Activated CD8-positive, alpha-beta memory T cell treated with anti-CD3 and anti-CD28 coated beads for 36 hours (primary cell): ENCODE results near the gene EPB41L2. TPM values are rescaled to one million over a fixed set of nuclear protein-coding genes. Genes with fewer than 3 reads are reported as not detected.
"Not testable (repeated sequence)": the region's sequence is repeated elsewhere in the genome, so short reads cannot be mapped to it uniquely, and the experiment has no call there.

Experiments used
- CTCF ChIA-PET: fragments of 350-600 bp; sonication (Branson Sonifier 250); formaldehyde crosslinking; loops from one replicate; lab custom pipeline; 2021; ENCODE audit warnings: antibody characterized with exemption; lab: Charles Lee
- POLR2A ChIA-PET: fragments of 350-600 bp; sonication (Branson Sonifier 250); formaldehyde crosslinking; loops from one replicate; lab custom pipeline; 2021; ENCODE audit warnings: antibody characterized with exemption; lab: Charles Lee
- total RNA-seq, 2 experiments: library from RNA; stranded (reverse); gene quantifications; one replicate each; pipeline ENCODE4 v1.2.3, GENCODE V29; 2021

The EPB41L2 gene
- total RNA-seq, 2 experiments from 2014 or later = 34.3 to 40.4 TPM

- ChIA-PET CTCF (interaction anchor here (0.6 to 0.9 kb wide), 2 partner anchors 23 to 37 kb away, joined by 3 to 4 read pairs; no protein-coding TSS in a partner anchor), POLR2A (no interaction called here)
Observed at GRCh38 chr6:130935978-130936377, 127.1 kb downstream of the EPB41L2 start.

DNA sequence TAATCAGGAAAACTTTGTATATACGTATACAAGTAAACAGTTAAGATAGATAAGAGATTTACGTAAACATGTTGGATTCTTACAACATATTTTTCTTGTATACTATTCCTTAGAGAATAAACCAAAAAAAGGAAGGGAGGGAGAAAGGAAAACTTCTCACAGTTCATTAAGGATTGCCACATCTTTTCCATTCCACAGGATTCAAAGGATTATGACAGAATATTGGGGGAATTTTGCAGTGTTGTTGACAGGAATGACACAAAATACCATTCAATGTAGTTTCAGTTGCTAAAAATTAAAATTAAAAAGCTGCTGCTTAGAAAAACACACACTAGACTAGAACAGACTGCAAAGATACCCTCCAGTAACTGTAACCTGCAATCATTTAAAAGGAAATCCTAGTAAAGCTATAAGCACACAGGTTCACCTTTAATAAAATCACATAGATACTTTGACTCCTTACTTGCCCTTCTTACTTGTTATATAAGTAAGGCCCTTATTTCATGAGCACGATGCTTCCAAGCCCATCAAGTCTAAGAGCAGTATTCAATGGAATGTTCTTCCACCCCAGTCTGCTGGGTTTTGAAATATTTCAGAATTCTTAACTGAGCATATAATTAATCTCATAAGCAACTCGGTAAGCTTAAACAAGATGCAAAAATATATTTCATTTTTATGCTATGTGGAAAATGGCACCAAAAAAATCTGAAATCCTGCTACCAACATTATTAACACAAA, 128.0 kb downstream of the EPB41L2 start:
- ChIA-PET POLR2A (no interaction called here), CTCF (interaction anchor here (0.9 kb wide), 1 partner anchor 22 kb away, joined by 3 read pairs; no protein-coding TSS in a partner anchor)

GRCh38 chr6:130933712-130934200, 129.3 kb downstream of the EPB41L2 start:
- CTCF ChIA-PET = no interaction called here

GRCh38 chr6:130932921-130933320, 130.1 kb downstream of the EPB41L2 start:
- ChIA-PET CTCF (no interaction called here), POLR2A (no interaction called here)

More at GRCh38 chr6:130933712-130934200, 129.3 kb downstream of the EPB41L2 start:
- POLR2A ChIA-PET = no interaction called here

GRCh38 chr6:130932438-130932837, 130.6 kb downstream of the EPB41L2 start:
- ChIA-PET POLR2A (no interaction called here), CTCF (no interaction called here)

DNA sequence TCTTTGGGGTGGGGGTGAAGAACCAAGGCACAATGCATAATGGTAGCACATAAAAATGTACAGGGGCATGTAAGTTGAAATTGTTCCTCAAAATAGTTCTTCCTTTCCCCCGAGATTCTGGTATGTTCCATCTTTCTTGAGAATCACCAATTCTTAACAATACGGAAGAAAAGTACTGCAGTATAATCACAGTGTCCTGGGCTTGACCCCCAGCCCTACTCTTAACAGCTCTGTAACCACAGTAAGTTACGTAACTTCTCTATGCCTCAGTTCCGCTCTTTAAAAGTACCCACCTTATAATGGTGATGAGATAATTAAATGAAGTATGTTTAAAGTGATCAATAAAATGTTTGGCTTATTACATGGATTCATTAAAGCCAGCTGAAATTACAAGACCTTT, 131.4 kb downstream of the EPB41L2 start:
- ChIA-PET CTCF (no interaction called here), POLR2A (no interaction called here)

DNA sequence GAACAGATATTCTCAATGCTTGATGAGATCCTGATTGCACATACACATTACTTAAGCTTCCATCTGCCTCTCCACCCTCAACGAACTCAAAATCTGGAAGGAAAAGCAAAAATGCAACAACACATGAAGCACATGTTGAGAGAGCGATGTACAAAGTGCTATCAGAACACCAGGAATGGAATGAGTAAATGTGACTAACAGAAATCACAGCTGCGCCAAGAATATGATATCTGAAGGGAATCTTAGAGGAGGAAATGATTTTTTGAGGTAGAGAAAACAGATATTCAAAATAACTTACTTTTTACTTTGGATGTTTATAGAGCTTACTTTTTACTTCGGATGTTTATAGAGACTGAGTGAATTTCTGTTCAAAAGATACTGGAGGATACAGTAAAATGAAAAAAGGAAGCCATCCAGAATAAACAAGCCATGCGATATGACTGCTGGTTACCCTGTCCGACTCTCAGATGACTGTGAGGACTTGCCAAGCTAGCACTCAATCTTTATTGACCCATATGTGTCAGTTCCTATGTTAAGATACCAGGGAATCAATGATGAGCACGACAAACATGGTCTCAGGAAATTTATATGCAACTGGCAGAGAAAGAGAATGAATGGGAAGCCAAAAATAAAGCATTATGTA, 133.9 kb downstream of the EPB41L2 start:
- ChIA-PET POLR2A (interaction anchor here (0.6 kb wide), 1 partner anchor 173 kb away, joined by 3 read pairs; no protein-coding TSS in a partner anchor), CTCF (no interaction called here)

GRCh38 chr6:130928158-130928912, 134.7 kb downstream of the EPB41L2 start:
- POLR2A ChIA-PET = no interaction called here
- CTCF ChIA-PET = no interaction called here

DNA sequence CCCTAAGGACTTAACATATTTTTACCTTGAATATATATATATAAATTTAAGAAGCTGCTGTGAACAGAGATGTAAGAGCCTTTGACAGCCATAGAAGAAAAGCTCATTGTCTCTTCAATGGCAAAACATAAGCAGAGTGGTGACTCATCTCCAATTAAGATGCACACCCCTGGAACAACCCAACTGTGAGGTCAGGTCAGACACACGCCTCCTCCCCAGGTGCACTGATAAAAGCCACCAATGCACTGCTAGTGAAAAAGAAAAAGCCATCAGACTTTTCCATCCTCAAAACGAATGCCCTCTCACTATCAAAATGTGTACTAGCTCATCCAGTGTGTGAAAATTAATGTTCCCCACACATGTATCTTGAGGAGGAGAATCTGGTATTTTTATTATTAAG, 135.7 kb downstream of the EPB41L2 start:
- POLR2A ChIA-PET = no interaction called here
- CTCF ChIA-PET = no interaction called here

GRCh38 chr6:130923350-130923749, 139.7 kb downstream of the EPB41L2 start:
- ChIA-PET POLR2A (no interaction called here), CTCF (no interaction called here)

- ChIA-PET CTCF (no interaction called here), POLR2A (no interaction called here)
Observed at GRCh38 chr6:130922922-130923321, 140.1 kb downstream of the EPB41L2 start.

DNA sequence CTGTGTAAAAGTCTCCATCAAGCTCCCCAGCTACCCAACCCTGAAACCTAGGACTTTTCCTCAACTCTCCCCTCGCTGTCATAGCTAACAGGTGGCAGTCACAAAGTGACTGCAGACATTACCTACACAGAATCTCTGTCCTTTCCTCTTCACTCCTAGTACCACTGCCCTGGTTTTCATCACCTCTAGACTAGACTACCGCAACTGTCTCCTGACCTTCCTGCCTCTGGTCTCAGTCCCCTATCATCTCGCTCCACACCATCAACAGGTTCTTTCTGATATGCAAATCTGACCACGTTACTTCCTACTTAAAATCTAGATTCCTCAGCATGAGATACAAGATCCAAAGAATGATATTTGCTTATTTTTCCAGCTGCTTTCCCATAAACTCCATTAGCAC, 142.1 kb downstream of the EPB41L2 start:
- ChIA-PET CTCF (no interaction called here), POLR2A (no interaction called here)

DNA sequence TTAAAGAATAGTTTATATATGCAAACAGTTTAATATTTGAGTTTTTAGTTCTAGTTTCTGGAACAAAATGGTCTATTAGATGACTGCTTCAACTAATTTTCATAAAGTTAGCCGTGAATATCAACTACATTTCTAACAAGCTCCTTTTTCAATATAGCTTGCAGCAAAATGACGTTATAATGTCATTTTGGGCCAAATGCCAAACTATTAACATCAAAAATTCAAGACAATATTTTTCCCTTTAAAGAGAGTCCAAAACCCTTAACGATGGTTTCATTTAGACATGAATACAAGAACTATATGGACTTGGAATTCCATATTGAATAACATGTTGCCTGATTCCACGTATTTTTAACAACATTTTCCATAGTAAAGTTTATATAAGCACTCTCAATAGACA, 144.9 kb downstream of the EPB41L2 start:
- ChIA-PET POLR2A (no interaction called here), CTCF (no interaction called here)

GRCh38 chr6:130915606-130916005, 147.4 kb downstream of the EPB41L2 start:
- CTCF ChIA-PET, POLR2A ChIA-PET: not testable (repeated sequence)

DNA sequence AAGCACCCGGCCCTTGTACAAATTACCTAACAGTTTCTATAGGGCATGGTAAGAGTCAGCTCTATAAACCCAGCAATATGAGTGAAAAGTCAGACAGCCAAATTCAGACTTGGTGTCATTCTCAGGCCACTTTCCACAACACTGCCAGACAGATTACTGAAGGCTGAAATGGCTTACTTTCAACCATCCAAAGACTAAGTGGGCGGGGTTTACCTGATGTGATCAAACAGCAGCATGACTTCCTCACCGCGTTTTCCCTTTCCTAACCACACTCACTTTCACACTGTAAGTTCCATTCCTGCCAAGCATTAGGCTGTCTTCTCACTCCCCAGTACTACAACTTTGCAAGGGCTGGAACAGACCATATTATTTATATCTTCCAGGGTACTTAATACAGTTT, 149.9 kb downstream of the EPB41L2 start:
- POLR2A ChIA-PET = no interaction called here
- CTCF ChIA-PET = interaction anchor here (1.0 kb wide), 1 partner anchor 23 kb away, joined by 3 read pairs; no protein-coding TSS in a partner anchor

GRCh38 chr6:130912434-130912833, 150.6 kb downstream of the EPB41L2 start:
- CTCF ChIA-PET = interaction anchor here (1.0 kb wide), 1 partner anchor 23 kb away, joined by 3 read pairs; no protein-coding TSS in a partner anchor

DNA sequence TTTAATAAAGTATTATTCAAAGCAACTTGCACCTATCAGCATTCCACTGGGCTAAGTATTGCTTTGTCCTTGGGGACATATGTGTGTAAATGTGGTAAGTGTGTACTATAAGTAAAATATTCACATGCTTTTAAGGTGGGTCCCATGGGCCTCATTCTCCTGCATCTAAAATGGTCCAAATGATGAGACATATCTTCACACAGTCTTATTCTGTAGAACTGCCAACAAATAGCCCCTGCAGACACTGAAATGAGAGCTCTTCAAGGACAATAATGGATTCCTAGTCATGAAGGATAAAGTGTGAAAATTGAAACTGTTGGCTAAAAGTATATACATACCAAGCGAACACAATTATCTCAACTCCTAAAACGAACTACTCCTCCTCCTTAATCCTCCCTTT, 154.1 kb downstream of the EPB41L2 start:
- CTCF ChIA-PET = no interaction called here
- POLR2A ChIA-PET = no interaction called here

More at GRCh38 chr6:130912434-130912833, 150.6 kb downstream of the EPB41L2 start:
- POLR2A ChIA-PET = no interaction called here

DNA sequence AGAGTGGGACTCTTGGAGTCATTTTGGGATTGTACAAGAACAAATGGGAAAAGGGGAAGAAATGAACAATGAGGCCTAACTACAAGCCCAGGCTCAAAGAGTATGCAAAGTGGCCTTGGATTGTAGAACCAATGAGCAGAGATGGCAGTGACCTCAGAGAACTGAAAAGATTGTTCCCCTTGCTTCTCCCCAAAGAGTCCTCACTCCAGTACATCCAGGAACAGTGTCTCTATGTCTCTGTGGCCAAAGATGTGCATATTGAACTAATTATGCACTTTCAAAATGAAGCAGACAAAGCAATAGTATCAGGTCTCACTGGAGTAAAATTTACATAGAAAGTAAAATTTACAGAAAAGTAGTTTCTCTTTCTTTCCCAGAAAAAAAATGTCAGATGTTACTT, 154.9 kb downstream of the EPB41L2 start:
- POLR2A ChIA-PET = no interaction called here
- CTCF ChIA-PET = no interaction called here

- POLR2A ChIA-PET = no interaction called here
- CTCF ChIA-PET = no interaction called here
Observed at GRCh38 chr6:130907687-130908086, 155.4 kb downstream of the EPB41L2 start.
